NCI-H524 treated with DMSO at 0.1 percent for 48 hours (cell line): ENCODE results near the gene MCUR1.
A peak's percentile ranks its signal among the peaks of the same experiment; 100 is the strongest.
"Not testable (repeated sequence)": the region's sequence is repeated elsewhere in the genome, so short reads cannot be mapped to it uniquely, and the experiment has no call there.

Source experiments
- DNase-seq: peaks from one replicate; lab custom pipeline; 2025; lab: John Stamatoyannopoulos, UW

MCUR1 gene

DNA sequence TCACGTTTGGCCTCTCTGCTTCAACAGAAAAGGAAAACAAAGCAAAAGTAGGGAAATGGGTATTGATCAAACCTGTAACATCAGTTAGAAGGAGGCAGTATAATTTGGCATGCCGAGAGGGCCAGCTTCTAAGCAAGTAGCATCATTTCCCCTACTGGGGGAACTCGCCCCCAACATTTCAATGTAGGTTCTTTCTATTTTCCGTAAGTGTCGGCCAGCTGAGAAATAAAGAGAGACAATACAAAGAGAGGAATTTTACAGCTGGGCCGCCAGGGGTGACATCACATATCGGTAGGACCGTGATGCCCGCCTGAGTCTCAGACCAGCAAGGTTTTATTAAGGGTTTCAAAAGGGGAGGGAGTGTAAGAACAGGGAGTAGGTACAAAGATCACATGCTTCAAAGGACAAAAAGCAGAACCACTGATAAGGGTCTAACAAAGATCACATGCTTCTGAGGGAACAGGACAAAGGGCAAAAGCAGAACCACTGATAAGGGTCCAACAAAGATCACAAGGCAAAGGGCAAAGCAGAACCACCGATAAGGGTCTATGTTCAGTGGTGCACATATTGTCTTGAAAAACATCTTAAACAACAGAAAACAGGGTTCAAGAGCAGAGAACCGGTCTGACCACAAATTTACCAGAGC, 14.4 kb upstream of the MCUR1 start:
- not testable (repeated sequence) for DNase-seq

GRCh38 chr6:13827032-13827431, 12.7 kb upstream of the MCUR1 start:
- no peak for DNase-seq

DNA sequence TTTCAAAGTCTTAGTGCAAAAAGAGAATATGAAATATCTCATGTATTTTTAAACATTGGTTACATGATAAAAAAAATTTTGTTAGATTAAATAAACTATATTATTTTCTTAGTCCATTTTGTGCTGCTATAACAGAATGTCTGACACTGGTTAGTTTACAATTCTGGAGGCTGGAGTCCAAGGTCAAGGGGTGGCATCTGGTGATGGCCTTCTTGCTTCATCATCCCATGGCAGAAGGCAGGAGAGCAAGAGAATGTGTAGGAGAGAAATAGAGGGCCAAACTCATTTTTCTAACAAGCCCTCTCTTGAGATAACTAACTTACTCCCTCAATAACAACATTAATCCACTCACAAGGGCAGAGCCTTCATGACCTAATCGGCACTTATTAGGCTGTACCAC, 11.5 kb upstream of the MCUR1 start:
- no peak for DNase-seq

DNA sequence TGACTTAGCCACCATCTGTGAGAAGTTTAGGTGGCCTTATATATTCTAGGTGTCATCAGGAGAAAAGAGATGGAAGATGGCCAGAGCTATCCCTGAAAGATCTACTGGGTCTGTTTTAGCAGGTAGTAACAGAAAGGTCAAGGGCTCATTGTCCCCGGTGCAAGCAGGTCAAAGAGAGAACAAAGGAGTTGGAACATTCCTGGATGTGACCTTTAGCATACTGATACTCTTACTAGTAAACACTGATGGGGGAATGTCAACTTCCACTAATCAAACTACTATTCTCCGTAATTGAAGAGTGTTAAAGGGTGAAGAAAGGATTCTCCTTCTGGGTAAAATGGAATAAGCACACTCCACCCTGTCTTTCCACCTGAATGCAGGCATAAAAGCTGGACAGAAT, 4.0 kb upstream of the MCUR1 start:
- DNase-seq: no peak

GRCh38 chr6:13814938-13815575, 700 bp upstream of the MCUR1 start:
- no peak for DNase-seq

GRCh38 chr6:13813621-13814175, 659 bp downstream of the MCUR1 start:
- DNase-seq: peak; percentile 41

DNA sequence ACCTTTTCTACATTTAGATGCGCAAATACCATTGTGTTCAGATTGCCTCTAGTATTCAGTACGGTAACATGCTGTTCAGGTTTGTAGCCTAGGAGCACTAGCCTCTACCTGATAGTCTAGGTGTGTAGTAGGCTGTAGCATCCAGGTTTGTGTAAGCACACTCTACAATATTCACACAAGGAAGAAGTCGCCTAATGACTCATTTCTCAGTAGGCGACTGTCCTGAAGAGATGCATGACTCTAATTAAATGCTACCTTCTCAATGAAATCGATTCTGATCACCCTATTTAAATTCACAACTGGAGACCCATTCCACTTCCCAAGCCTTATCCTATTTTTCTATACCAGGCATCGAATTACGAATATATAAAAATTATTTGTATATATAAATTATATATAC, 1.3 kb downstream of the MCUR1 start:
- no peak for DNase-seq

DNA sequence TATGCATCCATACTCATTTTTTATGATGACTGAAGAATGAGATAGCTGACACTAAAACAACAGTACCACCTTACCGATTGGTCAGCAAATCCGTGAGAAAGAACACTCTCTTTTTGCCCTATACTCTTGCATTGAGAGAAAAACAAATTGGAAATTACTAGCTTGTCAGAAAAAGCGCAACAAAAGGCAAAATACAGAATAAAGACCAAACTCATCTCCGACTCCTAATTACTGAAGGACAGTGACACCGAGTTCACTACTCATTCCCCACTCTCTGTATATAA, 2.1 kb downstream of the MCUR1 start:
- no peak for DNase-seq

GRCh38 chr6:13811627-13812358, 2.6 kb downstream of the MCUR1 start:
- DNase-seq: no peak

GRCh38 chr6:13810688-13811446, 3.5 kb downstream of the MCUR1 start:
- DNase-seq: no peak

DNA sequence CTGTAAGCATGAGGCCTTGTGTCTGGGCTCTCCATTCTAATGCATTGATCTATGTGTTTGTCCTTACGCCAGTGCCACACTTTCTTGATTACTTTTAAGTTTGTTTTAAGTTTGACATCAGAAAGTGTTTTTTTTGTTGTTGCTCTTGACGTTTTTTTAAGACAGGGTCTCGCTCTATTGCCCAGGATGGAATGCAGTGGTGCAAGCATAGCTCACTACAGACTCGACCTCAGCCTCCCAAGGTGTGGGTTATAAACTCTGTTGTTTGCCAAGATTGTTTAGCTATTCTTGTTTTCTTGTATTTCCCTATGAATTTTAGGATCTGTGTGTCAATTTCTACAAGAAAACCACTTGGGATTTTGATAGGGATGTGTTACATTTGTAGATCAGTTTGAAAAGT, 5.6 kb downstream of the MCUR1 start:
- no peak for DNase-seq

GRCh38 chr6:13807696-13808095, 6.7 kb downstream of the MCUR1 start:
- DNase-seq: no peak

DNA sequence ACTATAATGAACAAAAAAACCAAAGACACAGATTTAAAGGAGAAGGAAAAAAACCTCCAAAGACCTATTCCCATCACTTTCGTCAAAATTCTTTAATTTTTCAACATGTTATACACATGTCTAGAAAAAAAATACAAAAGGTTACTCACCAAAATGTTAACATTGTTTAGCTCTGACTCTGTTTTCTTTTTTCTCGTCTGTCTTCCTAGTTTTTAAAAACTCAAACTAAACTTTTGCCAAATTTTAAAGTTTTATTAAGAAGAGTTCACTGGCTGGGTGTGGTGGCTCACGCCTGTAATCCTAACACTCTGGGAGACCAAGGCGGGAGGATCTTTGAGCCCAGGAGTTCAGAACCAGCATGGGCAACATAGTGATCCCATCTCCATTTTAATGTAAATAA, 10.8 kb downstream of the MCUR1 start:
- no peak for DNase-seq

DNA sequence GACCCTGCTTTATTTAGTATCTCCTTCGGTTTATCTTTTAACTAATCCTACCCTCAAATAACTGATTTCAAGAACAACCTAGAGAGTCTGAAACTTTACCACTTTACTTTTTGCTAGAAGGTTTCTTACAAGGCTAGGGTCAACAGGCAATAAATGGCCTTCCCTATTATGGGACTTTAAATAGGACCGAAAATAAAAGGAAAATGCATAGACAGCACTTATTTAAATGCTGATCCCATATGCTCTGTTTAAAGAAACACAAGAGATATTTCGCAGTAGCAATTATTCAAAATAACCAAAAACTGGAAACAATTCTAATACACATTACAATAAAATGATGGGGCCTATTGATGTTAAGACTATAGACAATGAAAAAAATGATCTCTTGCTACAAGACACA, 13.7 kb downstream of the MCUR1 start:
- no peak for DNase-seq

DNA sequence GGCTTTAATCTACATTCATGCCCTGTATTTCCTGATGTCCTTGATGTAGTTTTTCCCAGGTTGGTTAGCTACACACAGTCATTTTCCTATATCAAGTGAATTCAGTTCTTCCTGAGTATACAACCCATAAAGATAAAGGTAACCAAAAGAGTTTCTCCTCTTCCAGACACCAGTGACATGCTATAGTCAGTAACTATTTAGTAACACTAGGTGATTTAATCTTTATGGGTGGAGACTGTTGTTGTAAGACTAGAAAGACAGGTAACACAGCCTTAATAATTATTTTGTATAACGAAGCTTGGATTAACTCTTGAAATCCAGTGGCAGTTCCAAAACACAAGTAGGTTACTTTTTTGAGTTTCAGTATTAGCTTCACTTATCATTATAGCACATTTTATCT, 17.6 kb downstream of the MCUR1 start:
- DNase-seq: no peak

GRCh38 chr6:13795041-13795750, 19.2 kb downstream of the MCUR1 start:
- peak; percentile 11 for DNase-seq

GRCh38 chr6:13794184-13794583, 20.2 kb downstream of the MCUR1 start:
- peak; percentile 1 for DNase-seq

GRCh38 chr6:13789746-13790145, 24.6 kb downstream of the MCUR1 start:
- DNase-seq: no peak

DNA sequence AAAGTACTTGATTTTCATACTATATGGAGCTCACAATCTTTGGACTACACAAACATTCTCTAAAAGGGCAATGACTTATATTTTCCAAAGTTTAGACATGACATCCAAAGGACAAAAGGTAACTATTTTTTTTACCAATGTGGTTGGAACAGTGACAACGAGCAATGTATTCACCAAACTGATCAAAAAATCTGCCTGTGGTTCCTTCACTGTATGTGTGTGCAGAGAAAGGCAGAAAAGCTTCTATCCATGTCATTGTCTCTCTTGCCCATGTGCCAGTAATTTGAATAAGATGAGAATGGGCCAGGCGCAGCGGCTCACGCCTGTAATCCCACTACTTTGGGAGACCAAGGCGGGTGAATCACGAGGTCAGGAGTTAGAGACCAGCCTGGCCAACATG, 25.5 kb downstream of the MCUR1 start:
- DNase-seq: no peak

- DNase-seq: no peak
These were observed 27.2 kb downstream of the MCUR1 start for GRCh38 chr6:13787137-13787536.

GRCh38 chr6:13780162-13780561, 34.2 kb downstream of the MCUR1 start:
- DNase-seq: not testable (repeated sequence)

DNA sequence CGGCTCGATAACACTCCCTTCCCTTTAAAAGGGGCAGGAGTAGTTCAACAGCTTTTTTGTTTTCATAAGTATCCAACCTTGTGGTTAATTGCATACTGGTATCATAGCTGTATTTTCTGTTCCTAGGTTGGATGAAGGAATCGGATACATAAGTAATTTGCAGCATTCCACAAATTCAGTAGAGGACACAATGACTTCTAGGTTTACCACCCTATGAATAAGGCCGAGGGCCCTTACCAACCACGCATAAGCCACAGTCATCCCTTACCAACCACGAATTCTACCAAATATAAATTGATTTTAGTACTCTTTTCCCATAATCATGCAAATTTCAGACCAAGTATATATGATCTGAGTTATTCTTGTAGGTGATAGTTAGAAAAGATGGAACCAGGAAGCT, 36.3 kb downstream of the MCUR1 start:
- DNase-seq: no peak
